Measurements from ENCODE around the gene COL9A2. TPM values are rescaled to one million over a fixed set of nuclear protein-coding genes. Genes with fewer than 3 reads are reported as not detected.

The COL9A2 gene
- total and polyA plus RNA-seq, 4 donors: 0.19 to 0.75 (median 0.34) TPM

DNA sequence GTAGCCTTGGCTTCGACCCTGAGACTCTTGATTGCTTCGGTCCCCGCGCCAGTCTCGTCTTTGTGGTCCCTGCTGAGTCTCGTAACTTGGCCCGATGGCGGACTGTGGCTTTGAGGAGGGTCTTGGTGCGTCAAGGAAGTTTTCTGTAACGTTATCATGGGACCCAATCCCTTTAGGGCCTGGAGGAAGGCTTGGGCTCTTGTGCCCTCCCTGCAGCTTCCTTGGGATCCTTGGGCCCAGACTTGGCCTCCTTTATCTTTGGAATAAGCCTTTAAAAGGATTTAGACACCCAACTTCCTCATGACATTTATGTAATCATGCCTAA lies 58.7 kb downstream of the COL9A2 start:
- Histone ChIP-seq H3K27me3 (ENCODE audit: control insufficient read depth in 4 of 4, insufficient read depth in 4 of 4, low read length in 3 of 4) (no peaks in the 10 kb centered on the region), H3K27ac (ENCODE audit: low read depth in 1 of 2, low read length in 2 of 2) (peak overlapping the region; percentile 84 to 94), H3K9me3 (ENCODE audit: control insufficient read depth in 4 of 4, low read length in 3 of 4) (no peaks in the 10 kb centered on the region), H3K4me3 (ENCODE audit: low read depth in 1 of 3, low read length in 3 of 3) (peak overlapping the region; percentile 71 to 100 (median 89)), H3K36me3 (ENCODE audit: control insufficient read depth in 4 of 4, insufficient read depth in 3 of 4, low read depth in 1 of 4, low read length in 3 of 4) (peaks cover 3 to 24% (median 19%) of the 10 kb centered on the region in 4 donors), H3K9ac (ENCODE audit: low read depth in 1 of 2, low read length in 2 of 2) (peak overlapping the region; percentile 70 to 95), H3K4me1 (ENCODE audit: control insufficient read depth in 4 of 4, insufficient read depth in 4 of 4, low read length in 3 of 4) (peaks cover 2 to 13% (median 7%) of the 10 kb centered on the region in 4 donors)
- under 1% methylated on average over 10 of the region's 10 CpGs for WGBS
- TF ChIP-seq TAF1 (conservative IDR thresholded peaks at IDR 0.05) (no peak), FOXA2 (IDR thresholded peaks at IDR 0.05) (no peak), JUND (IDR thresholded peaks at IDR 0.05) (no peak), YY1 (IDR thresholded peaks at IDR 0.05) (no peak), NR2F2 (IDR thresholded peaks at IDR 0.05) (no peak), EGR1 (IDR thresholded peaks at IDR 0.05; ENCODE audit: low read depth in 2 of 2) (no peak), HNF4A (conservative IDR thresholded peaks at IDR 0.05) (no peak), RXRA (IDR thresholded peaks at IDR 0.05) (no peak), SP1 (IDR thresholded peaks at IDR 0.05) (no peak), HNF4G (IDR thresholded peaks at IDR 0.05) (no peak), GABPA (IDR thresholded peaks at IDR 0.05 in 1 of 2, conservative IDR thresholded peaks at IDR 0.05 in 1 of 2) (no peak), FOXA1 (IDR thresholded peaks at IDR 0.05) (no peak), RAD21 (IDR thresholded peaks at IDR 0.05) (no peak)
- TF ChIP-seq, protein P1, sequence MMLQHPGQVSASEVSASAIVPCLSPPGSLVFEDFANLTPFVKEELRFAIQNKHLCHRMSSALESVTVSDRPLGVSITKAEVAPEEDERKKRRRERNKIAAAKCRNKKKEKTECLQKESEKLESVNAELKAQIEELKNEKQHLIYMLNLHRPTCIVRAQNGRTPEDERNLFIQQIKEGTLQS (IDR thresholded peaks at IDR 0.05): no peak
- TF ChIP-seq, protein P2, sequence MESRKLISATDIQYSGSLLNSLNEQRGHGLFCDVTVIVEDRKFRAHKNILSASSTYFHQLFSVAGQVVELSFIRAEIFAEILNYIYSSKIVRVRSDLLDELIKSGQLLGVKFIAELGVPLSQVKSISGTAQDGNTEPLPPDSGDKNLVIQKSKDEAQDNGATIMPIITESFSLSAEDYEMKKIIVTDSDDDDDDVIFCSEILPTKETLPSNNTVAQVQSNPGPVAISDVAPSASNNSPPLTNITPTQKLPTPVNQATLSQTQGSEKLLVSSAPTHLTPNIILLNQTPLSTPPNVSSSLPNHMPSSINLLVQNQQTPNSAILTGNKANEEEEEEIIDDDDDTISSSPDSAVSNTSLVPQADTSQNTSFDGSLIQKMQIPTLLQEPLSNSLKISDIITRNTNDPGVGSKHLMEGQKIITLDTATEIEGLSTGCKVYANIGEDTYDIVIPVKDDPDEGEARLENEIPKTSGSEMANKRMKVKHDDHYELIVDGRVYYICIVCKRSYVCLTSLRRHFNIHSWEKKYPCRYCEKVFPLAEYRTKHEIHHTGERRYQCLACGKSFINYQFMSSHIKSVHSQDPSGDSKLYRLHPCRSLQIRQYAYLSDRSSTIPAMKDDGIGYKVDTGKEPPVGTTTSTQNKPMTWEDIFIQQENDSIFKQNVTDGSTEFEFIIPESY (IDR thresholded peaks at IDR 0.05): no peak
- TF ChIP-seq, protein P3, sequence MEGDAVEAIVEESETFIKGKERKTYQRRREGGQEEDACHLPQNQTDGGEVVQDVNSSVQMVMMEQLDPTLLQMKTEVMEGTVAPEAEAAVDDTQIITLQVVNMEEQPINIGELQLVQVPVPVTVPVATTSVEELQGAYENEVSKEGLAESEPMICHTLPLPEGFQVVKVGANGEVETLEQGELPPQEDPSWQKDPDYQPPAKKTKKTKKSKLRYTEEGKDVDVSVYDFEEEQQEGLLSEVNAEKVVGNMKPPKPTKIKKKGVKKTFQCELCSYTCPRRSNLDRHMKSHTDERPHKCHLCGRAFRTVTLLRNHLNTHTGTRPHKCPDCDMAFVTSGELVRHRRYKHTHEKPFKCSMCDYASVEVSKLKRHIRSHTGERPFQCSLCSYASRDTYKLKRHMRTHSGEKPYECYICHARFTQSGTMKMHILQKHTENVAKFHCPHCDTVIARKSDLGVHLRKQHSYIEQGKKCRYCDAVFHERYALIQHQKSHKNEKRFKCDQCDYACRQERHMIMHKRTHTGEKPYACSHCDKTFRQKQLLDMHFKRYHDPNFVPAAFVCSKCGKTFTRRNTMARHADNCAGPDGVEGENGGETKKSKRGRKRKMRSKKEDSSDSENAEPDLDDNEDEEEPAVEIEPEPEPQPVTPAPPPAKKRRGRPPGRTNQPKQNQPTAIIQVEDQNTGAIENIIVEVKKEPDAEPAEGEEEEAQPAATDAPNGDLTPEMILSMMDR (IDR thresholded peaks at IDR 0.05; ENCODE audit: low read depth, low read length, missing input control): no peak
- TF ChIP-seq, protein P4, sequence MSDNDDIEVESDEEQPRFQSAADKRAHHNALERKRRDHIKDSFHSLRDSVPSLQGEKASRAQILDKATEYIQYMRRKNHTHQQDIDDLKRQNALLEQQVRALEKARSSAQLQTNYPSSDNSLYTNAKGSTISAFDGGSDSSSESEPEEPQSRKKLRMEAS (IDR thresholded peaks at IDR 0.05): no peak
- no peak for DNase-seq (ENCODE audit: low spot score)

DNA sequence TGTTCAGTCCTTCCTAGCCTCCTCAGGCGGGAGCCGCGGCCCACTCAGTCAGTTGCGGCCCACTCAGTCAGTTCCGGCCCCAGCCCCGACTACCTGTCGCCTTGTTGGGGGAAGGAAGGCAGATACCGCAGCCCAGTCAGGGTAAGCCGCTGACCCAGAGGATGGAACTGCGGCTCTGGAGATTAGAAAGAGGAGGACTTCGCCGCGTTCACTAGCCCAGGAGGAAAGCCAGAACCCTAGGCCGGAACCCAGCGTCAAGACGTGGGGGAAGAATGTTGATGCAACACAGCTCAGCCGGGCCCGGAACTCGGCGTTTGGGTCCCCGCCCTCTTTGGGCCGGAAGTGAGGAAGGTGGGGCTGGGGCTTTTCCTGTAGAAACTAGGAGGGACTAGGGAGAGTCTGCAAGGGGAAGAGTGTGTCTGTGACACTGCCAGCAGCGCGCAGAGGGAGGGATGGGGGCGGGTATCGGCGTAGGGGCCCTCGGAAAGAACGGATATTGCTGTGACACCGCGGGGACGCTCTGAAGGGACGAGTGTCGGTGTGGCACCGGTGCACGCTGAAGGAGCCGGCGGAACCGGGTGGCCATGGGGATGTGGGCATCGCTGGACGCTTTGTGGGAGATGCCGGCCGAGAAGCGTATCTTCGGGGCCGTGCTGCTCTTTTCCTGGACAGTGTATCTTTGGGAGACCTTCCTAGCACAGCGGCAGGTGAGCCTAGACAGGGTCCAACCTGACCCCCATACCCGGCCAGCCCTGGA lies 59.2 kb downstream of the COL9A2 start, which contains the start of gene ZMPSTE24:
Gene ZMPSTE24, plus strand, starts transcription at position 549 of the 757 bp plus-strand sequence. Its CDS starts 36 bp downstream, at position 585.
- under 1% methylated on average over 48 of the region's 48 CpGs for WGBS
- peaks cover 2 to 13% (median 7%) of the 10 kb centered on the region in 4 donors for H3K4me1 ChIP-seq (ENCODE audit: control insufficient read depth in 4 of 4, insufficient read depth in 4 of 4, low read length in 3 of 4)
- TF ChIP-seq HNF4G (IDR thresholded peaks at IDR 0.05) (no peak), JUND (IDR thresholded peaks at IDR 0.05) (peak in 1 of 2 donors; percentile 41), SP1 (IDR thresholded peaks at IDR 0.05) (peak; percentile 85), NR2F2 (IDR thresholded peaks at IDR 0.05) (peak; percentile 68), RXRA (IDR thresholded peaks at IDR 0.05) (peak; percentile 57 to 70), TAF1 (conservative IDR thresholded peaks at IDR 0.05) (peak; percentile 59), RAD21 (IDR thresholded peaks at IDR 0.05) (peak in 1 of 2 donors; percentile 55), EGR1 (IDR thresholded peaks at IDR 0.05; ENCODE audit: low read depth in 2 of 2) (peak; percentile 61 to 62), YY1 (IDR thresholded peaks at IDR 0.05) (peak; percentile 91), FOXA1 (IDR thresholded peaks at IDR 0.05) (peak; percentile 59)
- TF ChIP-seq, protein P2 (IDR thresholded peaks at IDR 0.05): peak; percentile 88
- TF ChIP-seq, protein P1 (IDR thresholded peaks at IDR 0.05): peak; percentile 54
- TF ChIP-seq, protein P3 (IDR thresholded peaks at IDR 0.05; ENCODE audit: low read depth, low read length, missing input control): no peak
- TF ChIP-seq, protein P4 (IDR thresholded peaks at IDR 0.05): peak; percentile 90

More for the DNA sequence above, 59.2 kb downstream of the COL9A2 start, which contains the start of gene ZMPSTE24:
- H3K4me3 ChIP-seq (ENCODE audit: low read depth in 1 of 3, low read length in 3 of 3): peak within 1 kb of the TSS; percentile 71 to 100 (median 96)
- H3K36me3 ChIP-seq (ENCODE audit: control insufficient read depth in 4 of 4, insufficient read depth in 3 of 4, low read depth in 1 of 4, low read length in 3 of 4): peaks cover 3 to 20% (median 14%) of the 10 kb centered on the region in 4 donors
- H3K27ac ChIP-seq (ENCODE audit: low read depth in 1 of 2, low read length in 2 of 2): peak within 1 kb of the TSS; percentile 84 to 94
- peak within 1 kb of the TSS; percentile 96 to 97 for H3K9ac ChIP-seq (ENCODE audit: low read depth in 1 of 2, low read length in 2 of 2)
- no peaks in the 10 kb centered on the region for H3K9me3 ChIP-seq (ENCODE audit: control insufficient read depth in 4 of 4, low read length in 3 of 4)
- H3K27me3 ChIP-seq (ENCODE audit: control insufficient read depth in 4 of 4, insufficient read depth in 4 of 4, low read length in 3 of 4): no peaks in the 10 kb centered on the region
- peak; percentile 94 for DNase-seq (ENCODE audit: low spot score)

Data from liver (tissue), 9 donors.